K562 (cell line): Measurements from ENCODE around the gene CELSR1.

Experiments
- KHSRP ChIP-seq: fragments of 450-650 bp; IDR thresholded peaks from 2 replicates; pipeline ENCODE4 v1.6.1; 2017
- SP1 ChIP-seq: sonication (generic); formaldehyde crosslinking; IDR thresholded peaks from 2 replicates; pipeline ENCODE4 v1.8.1; 2022; ENCODE audit warnings: mild to moderate bottlenecking, missing genetic modification reagents
- ZKSCAN3 ChIP-seq: fragments of 250-450 bp; sonication (Bioruptor Pico); IDR thresholded peaks from 2 replicates; pipeline ENCODE4 v1.4.0; 2020
- ZNF121 ChIP-seq: sonication (generic); formaldehyde crosslinking; conservative IDR thresholded peaks from 2 replicates; pipeline ENCODE4 v1.8.0; 2022; ENCODE audit warnings: missing genetic modification reagents
- ZNF146 ChIP-seq: IDR thresholded peaks from one replicate; pipeline ENCODE4 v1.6.1; 2018; ENCODE audit warnings: missing compliant biosample characterization; ENCODE audit not compliant: unreplicated experiment
- TF ChIP-seq, protein P1 (sequence below), 3 experiments: IDR thresholded peaks in 2 of 3; conservative IDR thresholded peaks in 1 of 3; 2 replicates each; pipeline ENCODE4 v1.5.1; 2011 to 2012; ENCODE audit warnings: low read length in 3 of 3, mild to moderate bottlenecking in 3 of 3, control low read depth in 2 of 3, improper control_type of control experiment in 1 of 3, inconsistent platforms in 1 of 3, low read depth in 1 of 3, mixed read lengths in 1 of 3, moderate library complexity in 1 of 3; ENCODE audit not compliant: insufficient read depth in 2 of 3

DNA sequence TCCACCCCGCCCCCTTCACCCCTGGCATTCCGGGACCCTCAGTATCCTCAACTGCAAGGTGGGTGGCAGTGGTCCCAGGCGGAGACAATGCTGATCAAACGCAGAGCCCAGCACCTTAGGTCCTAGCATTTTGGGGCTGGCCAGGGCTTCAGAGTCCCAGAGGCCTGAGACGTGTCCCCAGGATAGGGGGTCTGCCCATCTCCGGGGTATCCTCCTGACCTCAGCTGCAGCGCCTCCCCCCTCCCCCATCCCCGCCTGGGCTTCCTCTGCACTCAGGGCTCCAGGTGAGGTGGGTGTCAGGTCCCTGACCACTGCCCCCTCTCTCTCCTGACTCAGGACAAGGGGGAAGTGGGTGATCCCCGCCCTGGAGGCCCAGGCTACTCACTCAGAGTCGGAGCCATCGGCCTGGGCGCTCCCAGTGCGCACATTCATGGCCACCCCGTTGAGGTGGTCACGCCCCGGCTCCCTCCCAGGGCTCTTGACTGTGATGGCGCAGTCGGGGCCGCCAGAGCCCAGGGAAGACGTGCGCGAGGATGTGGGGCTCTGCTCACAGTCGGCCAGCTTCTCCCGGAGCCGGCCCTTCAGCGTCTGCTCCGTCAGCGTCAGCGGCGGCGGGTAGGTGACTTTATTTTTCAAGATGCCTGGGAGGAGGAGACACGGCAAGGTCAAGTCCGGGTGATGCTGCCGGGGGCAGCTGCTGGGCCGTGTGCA is 173.7 kb downstream of the CELSR1 start:
- TF ChIP-seq ZNF146 (CRISPR knock-in tag): no peak
- TF ChIP-seq ZNF121 (CRISPR knock-in tag): no peak
- TF ChIP-seq SP1 (CRISPR knock-in tag): no peak
- TF ChIP-seq KHSRP: no peak
- TF ChIP-seq, protein P1, sequence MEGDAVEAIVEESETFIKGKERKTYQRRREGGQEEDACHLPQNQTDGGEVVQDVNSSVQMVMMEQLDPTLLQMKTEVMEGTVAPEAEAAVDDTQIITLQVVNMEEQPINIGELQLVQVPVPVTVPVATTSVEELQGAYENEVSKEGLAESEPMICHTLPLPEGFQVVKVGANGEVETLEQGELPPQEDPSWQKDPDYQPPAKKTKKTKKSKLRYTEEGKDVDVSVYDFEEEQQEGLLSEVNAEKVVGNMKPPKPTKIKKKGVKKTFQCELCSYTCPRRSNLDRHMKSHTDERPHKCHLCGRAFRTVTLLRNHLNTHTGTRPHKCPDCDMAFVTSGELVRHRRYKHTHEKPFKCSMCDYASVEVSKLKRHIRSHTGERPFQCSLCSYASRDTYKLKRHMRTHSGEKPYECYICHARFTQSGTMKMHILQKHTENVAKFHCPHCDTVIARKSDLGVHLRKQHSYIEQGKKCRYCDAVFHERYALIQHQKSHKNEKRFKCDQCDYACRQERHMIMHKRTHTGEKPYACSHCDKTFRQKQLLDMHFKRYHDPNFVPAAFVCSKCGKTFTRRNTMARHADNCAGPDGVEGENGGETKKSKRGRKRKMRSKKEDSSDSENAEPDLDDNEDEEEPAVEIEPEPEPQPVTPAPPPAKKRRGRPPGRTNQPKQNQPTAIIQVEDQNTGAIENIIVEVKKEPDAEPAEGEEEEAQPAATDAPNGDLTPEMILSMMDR (IDR thresholded peaks at IDR 0.05 in 2 of 3, conservative IDR thresholded peaks at IDR 0.05 in 1 of 3; ENCODE audit: insufficient read depth in 2 of 3, low read depth in 1 of 3, low read length in 3 of 3): no peak
- no peak for TF ChIP-seq ZKSCAN3 (CRISPR knock-in tag)
